WTC11 (cell line): ENCODE data around the gene EMC9.

Source experiments
- ELF4 ChIP-seq: sonication (generic); formaldehyde crosslinking; IDR thresholded peaks from 2 replicates; pipeline ENCODE4 v1.8.1; 2022; ENCODE audit warnings: low read depth, mild to moderate bottlenecking, moderate library complexity, missing genetic modification reagents
- ESRRA ChIP-seq: sonication (generic); formaldehyde crosslinking; IDR thresholded peaks from 2 replicates; pipeline ENCODE4 v1.8.1; 2022; ENCODE audit warnings: mild to moderate bottlenecking, missing genetic modification reagents, borderline replicate concordance
- ETV6 ChIP-seq: sonication (generic); formaldehyde crosslinking; IDR thresholded peaks from 2 replicates; pipeline ENCODE4 v1.8.1; 2022; ENCODE audit warnings: mild to moderate bottlenecking, missing genetic modification reagents
- GABPB1 ChIP-seq: sonication (generic); formaldehyde crosslinking; IDR thresholded peaks from 2 replicates; pipeline ENCODE4 v1.8.1; 2023; ENCODE audit warnings: mild to moderate bottlenecking, missing genetic modification reagents
- NFYB ChIP-seq: sonication (generic); formaldehyde crosslinking; conservative IDR thresholded peaks from 2 replicates; pipeline ENCODE4 v1.8.0; 2022; ENCODE audit warnings: low read depth, missing genetic modification reagents
- ZNF232 ChIP-seq: sonication (generic); formaldehyde crosslinking; IDR thresholded peaks from 2 replicates; pipeline ENCODE4 v1.8.0; 2022; ENCODE audit warnings: mild to moderate bottlenecking, missing genetic modification reagents
- ZNF416 ChIP-seq: fragments of 250-450 bp; sonication (Bioruptor Pico); IDR thresholded peaks from 2 replicates; pipeline ENCODE4 v1.9.0; 2021; ENCODE audit warnings: mild to moderate bottlenecking, inconsistent platforms
- TF ChIP-seq, protein P1 (sequence below): fragments of 200-600 bp; IDR thresholded peaks from 2 replicates; pipeline ENCODE4 v1.8.0; 2022; ENCODE audit warnings: antibody characterized with exemption
- TF ChIP-seq, protein P2 (sequence below): sonication (generic); formaldehyde crosslinking; IDR thresholded peaks from 2 replicates; pipeline ENCODE4 v1.8.0; 2022; ENCODE audit warnings: mild to moderate bottlenecking, missing genetic modification reagents
- TF ChIP-seq, protein P3 (sequence below): sonication (generic); formaldehyde crosslinking; IDR thresholded peaks from 2 replicates; pipeline ENCODE4 v1.8.1; 2023; ENCODE audit warnings: mild to moderate bottlenecking, moderate library complexity, missing genetic modification reagents
- TF ChIP-seq, protein P4 (sequence below): sonication (generic); formaldehyde crosslinking; conservative IDR thresholded peaks from 2 replicates; pipeline ENCODE4 v1.8.1; 2022; ENCODE audit warnings: mild to moderate bottlenecking, missing genetic modification reagents
- TF ChIP-seq, protein P5 (sequence below): fragments of 250-450 bp; sonication (Bioruptor Pico); conservative IDR thresholded peaks from 2 replicates; pipeline ENCODE4 v1.9.0; 2021; ENCODE audit warnings: mild to moderate bottlenecking
- TF ChIP-seq, protein P6 (sequence below): sonication (generic); formaldehyde crosslinking; IDR thresholded peaks from 2 replicates; pipeline ENCODE4 v1.8.0; 2022; ENCODE audit warnings: mild to moderate bottlenecking, missing genetic modification reagents

DNA sequence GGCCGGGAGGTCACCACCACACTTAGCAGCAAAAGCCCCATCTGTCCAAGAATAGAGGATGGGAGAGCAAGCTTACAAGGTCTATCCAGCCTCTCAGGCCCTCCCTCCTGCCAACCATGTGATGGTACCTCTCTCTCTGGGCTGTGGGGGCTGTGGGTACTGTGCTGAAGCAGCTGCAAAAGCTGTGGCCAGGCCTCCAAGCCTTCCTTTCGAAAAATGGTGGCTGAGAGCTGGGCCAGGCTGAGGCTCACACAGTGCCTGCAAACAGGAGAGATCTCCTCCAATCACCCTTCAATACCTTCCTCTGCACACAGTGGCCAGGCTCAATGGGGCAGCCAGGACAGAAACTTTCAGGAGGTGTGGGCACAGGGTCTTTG, 46.1 kb upstream of the EMC9 start:
- no peak for TF ChIP-seq ESRRA
- no peak for TF ChIP-seq NFYB (CRISPR knock-in tag)
- TF ChIP-seq, protein P1, sequence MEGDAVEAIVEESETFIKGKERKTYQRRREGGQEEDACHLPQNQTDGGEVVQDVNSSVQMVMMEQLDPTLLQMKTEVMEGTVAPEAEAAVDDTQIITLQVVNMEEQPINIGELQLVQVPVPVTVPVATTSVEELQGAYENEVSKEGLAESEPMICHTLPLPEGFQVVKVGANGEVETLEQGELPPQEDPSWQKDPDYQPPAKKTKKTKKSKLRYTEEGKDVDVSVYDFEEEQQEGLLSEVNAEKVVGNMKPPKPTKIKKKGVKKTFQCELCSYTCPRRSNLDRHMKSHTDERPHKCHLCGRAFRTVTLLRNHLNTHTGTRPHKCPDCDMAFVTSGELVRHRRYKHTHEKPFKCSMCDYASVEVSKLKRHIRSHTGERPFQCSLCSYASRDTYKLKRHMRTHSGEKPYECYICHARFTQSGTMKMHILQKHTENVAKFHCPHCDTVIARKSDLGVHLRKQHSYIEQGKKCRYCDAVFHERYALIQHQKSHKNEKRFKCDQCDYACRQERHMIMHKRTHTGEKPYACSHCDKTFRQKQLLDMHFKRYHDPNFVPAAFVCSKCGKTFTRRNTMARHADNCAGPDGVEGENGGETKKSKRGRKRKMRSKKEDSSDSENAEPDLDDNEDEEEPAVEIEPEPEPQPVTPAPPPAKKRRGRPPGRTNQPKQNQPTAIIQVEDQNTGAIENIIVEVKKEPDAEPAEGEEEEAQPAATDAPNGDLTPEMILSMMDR, result no peak
- TF ChIP-seq, protein P2, sequence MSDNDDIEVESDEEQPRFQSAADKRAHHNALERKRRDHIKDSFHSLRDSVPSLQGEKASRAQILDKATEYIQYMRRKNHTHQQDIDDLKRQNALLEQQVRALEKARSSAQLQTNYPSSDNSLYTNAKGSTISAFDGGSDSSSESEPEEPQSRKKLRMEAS (CRISPR knock-in tag), result no peak
- no peak for TF ChIP-seq ELF4 (CRISPR knock-in tag)
- TF ChIP-seq ETV6 (CRISPR knock-in tag), result no peak
- TF ChIP-seq, protein P3, sequence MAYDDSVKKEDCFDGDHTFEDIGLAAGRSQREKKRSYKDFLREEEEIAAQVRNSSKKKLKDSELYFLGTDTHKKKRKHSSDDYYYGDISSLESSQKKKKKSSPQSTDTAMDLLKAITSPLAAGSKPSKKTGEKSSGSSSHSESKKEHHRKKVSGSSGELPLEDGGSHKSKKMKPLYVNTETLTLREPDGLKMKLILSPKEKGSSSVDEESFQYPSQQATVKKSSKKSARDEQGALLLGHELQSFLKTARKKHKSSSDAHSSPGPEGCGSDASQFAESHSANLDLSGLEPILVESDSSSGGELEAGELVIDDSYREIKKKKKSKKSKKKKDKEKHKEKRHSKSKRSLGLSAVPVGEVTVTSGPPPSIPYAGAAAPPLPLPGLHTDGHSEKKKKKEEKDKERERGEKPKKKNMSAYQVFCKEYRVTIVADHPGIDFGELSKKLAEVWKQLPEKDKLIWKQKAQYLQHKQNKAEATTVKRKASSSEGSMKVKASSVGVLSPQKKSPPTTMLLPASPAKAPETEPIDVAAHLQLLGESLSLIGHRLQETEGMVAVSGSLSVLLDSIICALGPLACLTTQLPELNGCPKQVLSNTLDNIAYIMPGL (CRISPR knock-in tag), result no peak
- TF ChIP-seq ZNF232 (CRISPR knock-in tag), result no peak
- TF ChIP-seq, protein P4, sequence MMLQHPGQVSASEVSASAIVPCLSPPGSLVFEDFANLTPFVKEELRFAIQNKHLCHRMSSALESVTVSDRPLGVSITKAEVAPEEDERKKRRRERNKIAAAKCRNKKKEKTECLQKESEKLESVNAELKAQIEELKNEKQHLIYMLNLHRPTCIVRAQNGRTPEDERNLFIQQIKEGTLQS, result no peak
- TF ChIP-seq, protein P5, sequence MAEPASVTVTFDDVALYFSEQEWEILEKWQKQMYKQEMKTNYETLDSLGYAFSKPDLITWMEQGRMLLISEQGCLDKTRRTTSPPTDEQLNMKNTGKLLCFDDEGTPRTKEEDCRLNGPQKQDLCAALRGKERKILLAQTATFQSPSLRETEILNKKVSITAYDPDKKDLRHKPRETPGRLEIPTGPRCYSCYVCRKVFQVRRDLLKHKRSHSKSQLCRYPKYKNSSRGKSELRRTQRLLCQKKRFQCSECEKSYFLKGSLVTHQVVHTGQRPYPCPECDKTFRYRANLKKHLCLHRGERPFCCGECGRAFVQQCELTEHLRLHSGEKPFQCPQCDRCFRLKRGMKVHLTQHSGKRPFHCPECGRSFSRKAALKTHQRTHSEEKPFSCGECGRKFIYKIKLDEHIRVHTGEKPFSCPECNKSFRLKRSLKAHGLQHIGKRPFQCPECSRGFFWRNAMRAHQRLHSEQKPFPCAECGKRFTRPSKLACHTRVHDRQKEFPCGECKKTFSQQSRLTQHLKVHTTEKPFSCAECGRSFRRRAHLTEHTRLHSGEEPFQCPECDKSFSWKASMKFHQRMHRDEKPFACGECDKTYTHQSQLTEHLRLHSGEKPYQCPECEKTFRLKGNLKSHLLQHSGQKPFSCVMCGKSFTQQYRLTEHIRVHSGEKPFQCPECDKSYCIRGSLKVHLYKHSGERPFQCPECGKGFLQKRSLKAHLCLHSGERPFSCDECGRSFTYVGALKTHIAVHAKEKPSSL, result no peak
- TF ChIP-seq, protein P6, sequence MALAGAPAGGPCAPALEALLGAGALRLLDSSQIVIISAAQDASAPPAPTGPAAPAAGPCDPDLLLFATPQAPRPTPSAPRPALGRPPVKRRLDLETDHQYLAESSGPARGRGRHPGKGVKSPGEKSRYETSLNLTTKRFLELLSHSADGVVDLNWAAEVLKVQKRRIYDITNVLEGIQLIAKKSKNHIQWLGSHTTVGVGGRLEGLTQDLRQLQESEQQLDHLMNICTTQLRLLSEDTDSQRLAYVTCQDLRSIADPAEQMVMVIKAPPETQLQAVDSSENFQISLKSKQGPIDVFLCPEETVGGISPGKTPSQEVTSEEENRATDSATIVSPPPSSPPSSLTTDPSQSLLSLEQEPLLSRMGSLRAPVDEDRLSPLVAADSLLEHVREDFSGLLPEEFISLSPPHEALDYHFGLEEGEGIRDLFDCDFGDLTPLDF (CRISPR knock-in tag), result no peak
- no peak for TF ChIP-seq ZNF416 (CRISPR knock-in tag)
- TF ChIP-seq GABPB1, result no peak
